Measurements from ENCODE around the gene APBA2.
"Not testable (repeated sequence)": the region's sequence is repeated elsewhere in the genome, so short reads cannot be mapped to it uniquely, and the experiment has no call there.

- not testable (repeated sequence) for TF ChIP-seq POLR2A, CTCF (IDR thresholded peaks at IDR 0.05)
Observed at GRCh38 chr15:28840285-28840684, 45.5 kb upstream of the APBA2 start.
